ENCODE data around the gene ZNF697. TPM values are rescaled to one million over a fixed set of nuclear protein-coding genes. Genes with fewer than 3 reads are reported as not detected.

The ZNF697 gene
- total and polyA plus RNA-seq, 2 donors (not counting 1 experiment from before 2014, with no cell fraction given), result not detected

GRCh38 chr1:119655154-119655553, 7.1 kb upstream of the ZNF697 start:
- no peak overlapping the region for H2AFZ ChIP-seq (ENCODE audit: insufficient read depth, low read depth, low read length, poor library complexity, severe bottlenecking)
- no CpG with 5 or more reads among the region's 1 CpG for WGBS (ENCODE audit: insufficient coverage)
- no peaks in the 10 kb centered on the region for H3K9me3 ChIP-seq (ENCODE audit: control extremely low read depth in 1 of 3, control insufficient read depth in 2 of 3, insufficient read depth in 1 of 3, low read length in 2 of 3)
- TF ChIP-seq EZH2 (IDR thresholded peaks at IDR 0.05; ENCODE audit: borderline replicate concordance, insufficient read depth, low read depth, low read length, poor library complexity, severe bottlenecking) (no peak), CTCF (IDR thresholded peaks at IDR 0.05) (no peak)
- no peak overlapping the region for H3K9ac ChIP-seq (ENCODE audit: low read length)
- H3K4me1 ChIP-seq (ENCODE audit: control insufficient read depth in 2 of 2, insufficient read depth in 2 of 2, low read length in 2 of 2), result no peaks in the 10 kb centered on the region
- H4K20me1 ChIP-seq (ENCODE audit: control insufficient read depth, insufficient read depth, low read length, poor library complexity, severe bottlenecking), result no peaks in the 10 kb centered on the region
- no peak overlapping the region for H3K4me3 ChIP-seq (ENCODE audit: control extremely low read depth in 1 of 5, extremely low read depth in 1 of 5, insufficient read depth in 1 of 5, low read depth in 2 of 5, low read length in 4 of 5)
- no peak for DNase-seq
- no peak overlapping the region for H3K27ac ChIP-seq (ENCODE audit: low read length in 2 of 2)
- peaks cover 0 to 20% (median 9%) of the 10 kb centered on the region in 4 experiments for H3K27me3 ChIP-seq (replicated peaks in 1 of 4; ENCODE audit: control extremely low read depth in 1 of 4, control insufficient read depth in 3 of 4, insufficient read depth in 4 of 4, low read length in 3 of 4)
- H3K36me3 ChIP-seq (replicated peaks in 1 of 2; ENCODE audit: control extremely low read depth in 1 of 2, control insufficient read depth in 1 of 2, extremely low read depth in 1 of 2, insufficient read depth in 2 of 2, low read length in 1 of 2), result no peaks in the 10 kb centered on the region
- H3K27ac Mint-ChIP-seq, result no peak overlapping the region
- H3K4me3 Mint-ChIP-seq, result no peak overlapping the region
- POLR2A ChIA-PET, result no interaction called here
- no peaks in the 10 kb centered on the region for H3K79me2 ChIP-seq (ENCODE audit: control insufficient read depth, insufficient read depth, low read length)
- H3K9me3 Mint-ChIP-seq (ENCODE audit: insufficient read depth), result no peaks in the 10 kb centered on the region
- CTCF ChIA-PET, result no interaction called here
- no peak for ATAC-seq (ENCODE audit: low read depth)
- H3K4me2 ChIP-seq (replicated peaks; ENCODE audit: low read depth, low read length, poor library complexity, severe bottlenecking), result no peak overlapping the region
- H3K4me1 Mint-ChIP-seq, result no peaks in the 10 kb centered on the region
- H3K27me3 Mint-ChIP-seq, result peaks cover 49% of the 10 kb centered on the region
- intact Hi-C loops (cut with micrococcal nuclease), result no loop called here

- no peaks in the 10 kb centered on the region for H4K20me1 ChIP-seq (ENCODE audit: control insufficient read depth, insufficient read depth, low read length, poor library complexity, severe bottlenecking)
- H2AFZ ChIP-seq (ENCODE audit: insufficient read depth, low read depth, low read length, poor library complexity, severe bottlenecking), result no peak overlapping the region
- peaks cover 0 to 2% of the 10 kb centered on the region in 2 donors for H3K4me1 ChIP-seq (ENCODE audit: control insufficient read depth in 2 of 2, insufficient read depth in 2 of 2, low read length in 2 of 2)
- Mint-ChIP-seq H3K27ac (no peak overlapping the region), H3K4me3 (no peak overlapping the region), H3K4me1 (peaks cover 4% of the 10 kb centered on the region), H3K9me3 (ENCODE audit: insufficient read depth) (no peaks in the 10 kb centered on the region), H3K27me3 (peaks cover 55% of the 10 kb centered on the region)
- H3K9ac ChIP-seq (ENCODE audit: low read length), result no peak overlapping the region
- CTCF ChIA-PET, result interaction anchor here (0.7 to 1.1 kb wide), 3 partner anchors 8 to 90 kb away, joined by 3 to 4 read pairs (median 3); no protein-coding TSS in a partner anchor
- H3K4me2 ChIP-seq (replicated peaks; ENCODE audit: low read depth, low read length, poor library complexity, severe bottlenecking), result no peak overlapping the region
- DNase-seq, result no peak
- H3K27ac ChIP-seq (ENCODE audit: low read length in 2 of 2), result no peak overlapping the region
- peaks cover 0 to 26% (median 19%) of the 10 kb centered on the region in 4 experiments for H3K27me3 ChIP-seq (replicated peaks in 1 of 4; ENCODE audit: control extremely low read depth in 1 of 4, control insufficient read depth in 3 of 4, insufficient read depth in 4 of 4, low read length in 3 of 4)
- TF ChIP-seq CTCF (IDR thresholded peaks at IDR 0.05) (no peak), EZH2 (IDR thresholded peaks at IDR 0.05; ENCODE audit: borderline replicate concordance, insufficient read depth, low read depth, low read length, poor library complexity, severe bottlenecking) (no peak)
- H3K4me3 ChIP-seq (ENCODE audit: control extremely low read depth in 1 of 5, extremely low read depth in 1 of 5, insufficient read depth in 1 of 5, low read depth in 2 of 5, low read length in 4 of 5), result no peak overlapping the region
- no peak for ATAC-seq (ENCODE audit: low read depth)
- no peaks in the 10 kb centered on the region for H3K36me3 ChIP-seq (replicated peaks in 1 of 2; ENCODE audit: control extremely low read depth in 1 of 2, control insufficient read depth in 1 of 2, extremely low read depth in 1 of 2, insufficient read depth in 2 of 2, low read length in 1 of 2)
- 50% methylated on average over 1 of the region's 3 CpGs for WGBS (ENCODE audit: insufficient coverage)
- intact Hi-C loops (cut with micrococcal nuclease), result no loop called here
- POLR2A ChIA-PET, result no interaction called here
- H3K79me2 ChIP-seq (ENCODE audit: control insufficient read depth, insufficient read depth, low read length), result no peaks in the 10 kb centered on the region
- peaks cover 0 to 4% (median 0%) of the 10 kb centered on the region in 3 donors for H3K9me3 ChIP-seq (ENCODE audit: control extremely low read depth in 1 of 3, control insufficient read depth in 2 of 3, insufficient read depth in 1 of 3, low read length in 2 of 3)
Measured at GRCh38 chr1:119653839-119654170, 5.7 kb upstream of the ZNF697 start.

Data from B cell (primary cell).